Ishikawa (cell line): Measurements from ENCODE around the gene CPVL.

Experiments used
- CEBPB ChIP-seq: IDR thresholded peaks from 2 replicates; pipeline ENCODE4 v1.6.1; 2012
- CREB1 ChIP-seq: IDR thresholded peaks from 2 replicates; pipeline ENCODE4 v1.6.1; 2012; ENCODE audit warnings: low read depth
- EGR1 ChIP-seq: IDR thresholded peaks from 2 replicates; pipeline ENCODE4 v1.6.1; 2012
- EP300 ChIP-seq: IDR thresholded peaks from 2 replicates; pipeline ENCODE4 v1.6.1; 2012; ENCODE audit warnings: borderline replicate concordance
- FOXM1 ChIP-seq: IDR thresholded peaks from 2 replicates; pipeline ENCODE4 v1.6.1; 2012; ENCODE audit warnings: low read depth, borderline replicate concordance
- NFIC ChIP-seq: IDR thresholded peaks from 2 replicates; pipeline ENCODE4 v1.6.1; 2012
- RAD21 ChIP-seq: IDR thresholded peaks from 2 replicates; pipeline ENCODE4 v1.6.1; 2012; ENCODE audit warnings: low read depth
- TAF1 ChIP-seq: IDR thresholded peaks from 2 replicates; pipeline ENCODE4 v1.6.1; 2012; ENCODE audit warnings: low read depth, mild to moderate bottlenecking
- TCF12 ChIP-seq: IDR thresholded peaks from 2 replicates; pipeline ENCODE4 v1.6.1; 2012; ENCODE audit warnings: low read depth
- TEAD4 ChIP-seq: IDR thresholded peaks from 2 replicates; pipeline ENCODE4 v1.6.1; 2012
- YY1 ChIP-seq: IDR thresholded peaks from 2 replicates; pipeline ENCODE4 v1.6.1; 2012; ENCODE audit warnings: low read depth
- ZBTB7A ChIP-seq: IDR thresholded peaks from 2 replicates; pipeline ENCODE4 v1.6.1; 2012; ENCODE audit warnings: low read depth
- TF ChIP-seq, protein P1 (sequence below): IDR thresholded peaks from 2 replicates; pipeline ENCODE4 v1.6.1; 2012
- TF ChIP-seq, protein P2 (sequence below): IDR thresholded peaks from 2 replicates; pipeline ENCODE4 v1.6.1; 2012; ENCODE audit warnings: low read depth, mild to moderate bottlenecking
- TF ChIP-seq, protein P3 (sequence below): IDR thresholded peaks from 2 replicates; pipeline ENCODE4 v1.6.1; 2012

Gene CPVL

DNA sequence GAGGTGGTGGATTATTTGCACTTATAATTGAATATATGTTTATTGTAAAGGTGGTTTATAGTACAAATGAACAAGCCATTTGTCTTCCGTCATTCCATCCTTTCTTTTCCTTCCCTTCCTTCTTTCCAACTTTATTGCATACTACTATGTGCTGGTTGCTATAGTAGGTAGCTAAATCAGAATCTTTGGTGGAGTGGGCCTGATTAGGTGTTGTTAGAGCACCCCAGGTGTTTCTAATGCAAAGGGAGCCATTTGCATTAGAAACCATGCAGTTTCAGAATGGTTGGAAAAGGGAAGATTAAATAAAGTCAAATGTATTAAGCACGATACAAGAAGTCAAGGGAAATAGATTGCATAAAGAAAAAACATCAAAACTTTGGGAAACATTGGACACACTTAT, 99.4 kb downstream of the CPVL start:
- no peak for TF ChIP-seq TAF1
- no peak for TF ChIP-seq CREB1
- TF ChIP-seq TEAD4, result no peak
- no peak for TF ChIP-seq YY1
- TF ChIP-seq RAD21, result no peak
- no peak for TF ChIP-seq NFIC
- TF ChIP-seq CEBPB, result no peak
- no peak for TF ChIP-seq EP300
- no peak for TF ChIP-seq ZBTB7A
- no peak for TF ChIP-seq TCF12
- TF ChIP-seq EGR1, result no peak
- TF ChIP-seq, protein P1, sequence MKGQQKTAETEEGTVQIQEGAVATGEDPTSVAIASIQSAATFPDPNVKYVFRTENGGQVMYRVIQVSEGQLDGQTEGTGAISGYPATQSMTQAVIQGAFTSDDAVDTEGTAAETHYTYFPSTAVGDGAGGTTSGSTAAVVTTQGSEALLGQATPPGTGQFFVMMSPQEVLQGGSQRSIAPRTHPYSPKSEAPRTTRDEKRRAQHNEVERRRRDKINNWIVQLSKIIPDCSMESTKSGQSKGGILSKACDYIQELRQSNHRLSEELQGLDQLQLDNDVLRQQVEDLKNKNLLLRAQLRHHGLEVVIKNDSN, result no peak
- TF ChIP-seq FOXM1, result no peak

DNA sequence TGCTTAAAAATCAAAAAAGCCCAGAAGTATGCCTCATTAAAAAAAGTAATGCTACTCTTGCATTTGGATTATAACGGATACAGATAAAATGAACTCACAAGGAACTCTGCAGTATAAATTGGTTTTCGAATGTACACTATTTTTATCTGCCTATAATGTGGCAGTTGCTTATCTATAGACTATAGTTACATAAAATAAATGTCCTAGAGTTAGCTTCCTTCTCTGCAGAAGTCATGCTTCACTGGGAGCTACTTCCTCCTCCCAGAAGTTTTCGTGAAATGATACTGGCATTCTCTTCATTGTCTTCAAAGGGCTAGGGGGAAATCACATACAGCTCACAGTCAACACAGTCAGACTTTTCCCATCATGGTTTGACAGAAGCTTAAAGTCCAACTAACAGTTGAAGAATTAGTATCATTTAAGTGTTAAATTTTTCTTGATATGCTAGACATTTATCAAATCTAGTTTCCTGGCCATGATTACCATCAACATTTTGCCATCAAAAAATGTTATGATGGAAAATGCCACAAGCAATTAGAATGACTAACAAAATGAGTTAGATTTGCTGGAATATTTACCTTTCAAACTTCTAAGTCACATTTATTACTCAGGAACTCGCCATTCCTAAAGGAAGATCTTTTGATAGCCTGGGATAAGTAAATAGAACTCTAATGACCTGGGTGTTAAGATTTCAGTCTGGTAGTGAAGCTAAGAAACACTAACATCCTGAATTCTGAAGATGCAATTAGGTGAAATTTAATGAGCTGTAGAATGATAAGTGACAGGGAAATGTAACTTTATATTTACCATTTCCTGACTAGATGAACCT, 100.9 kb downstream of the CPVL start:
- no peak for TF ChIP-seq EP300

DNA sequence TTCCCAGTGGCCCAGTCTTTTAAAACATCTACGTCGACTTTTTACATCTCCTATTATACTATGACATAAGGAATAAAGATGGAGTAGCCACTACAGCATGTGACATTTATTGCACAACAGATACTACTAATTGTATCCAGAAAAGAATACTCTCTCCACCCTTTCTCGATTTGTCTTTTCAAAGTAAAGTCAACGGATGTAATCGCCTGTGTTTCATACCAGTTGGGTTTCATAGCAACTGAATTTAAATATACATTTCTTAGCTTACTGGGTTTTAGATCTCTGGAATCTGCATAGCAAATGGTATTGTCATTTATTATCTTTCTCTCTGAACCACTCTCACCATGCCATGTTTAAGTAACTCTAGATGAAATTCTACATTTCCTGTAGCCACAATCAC, 101.8 kb downstream of the CPVL start:
- TF ChIP-seq, protein P2, sequence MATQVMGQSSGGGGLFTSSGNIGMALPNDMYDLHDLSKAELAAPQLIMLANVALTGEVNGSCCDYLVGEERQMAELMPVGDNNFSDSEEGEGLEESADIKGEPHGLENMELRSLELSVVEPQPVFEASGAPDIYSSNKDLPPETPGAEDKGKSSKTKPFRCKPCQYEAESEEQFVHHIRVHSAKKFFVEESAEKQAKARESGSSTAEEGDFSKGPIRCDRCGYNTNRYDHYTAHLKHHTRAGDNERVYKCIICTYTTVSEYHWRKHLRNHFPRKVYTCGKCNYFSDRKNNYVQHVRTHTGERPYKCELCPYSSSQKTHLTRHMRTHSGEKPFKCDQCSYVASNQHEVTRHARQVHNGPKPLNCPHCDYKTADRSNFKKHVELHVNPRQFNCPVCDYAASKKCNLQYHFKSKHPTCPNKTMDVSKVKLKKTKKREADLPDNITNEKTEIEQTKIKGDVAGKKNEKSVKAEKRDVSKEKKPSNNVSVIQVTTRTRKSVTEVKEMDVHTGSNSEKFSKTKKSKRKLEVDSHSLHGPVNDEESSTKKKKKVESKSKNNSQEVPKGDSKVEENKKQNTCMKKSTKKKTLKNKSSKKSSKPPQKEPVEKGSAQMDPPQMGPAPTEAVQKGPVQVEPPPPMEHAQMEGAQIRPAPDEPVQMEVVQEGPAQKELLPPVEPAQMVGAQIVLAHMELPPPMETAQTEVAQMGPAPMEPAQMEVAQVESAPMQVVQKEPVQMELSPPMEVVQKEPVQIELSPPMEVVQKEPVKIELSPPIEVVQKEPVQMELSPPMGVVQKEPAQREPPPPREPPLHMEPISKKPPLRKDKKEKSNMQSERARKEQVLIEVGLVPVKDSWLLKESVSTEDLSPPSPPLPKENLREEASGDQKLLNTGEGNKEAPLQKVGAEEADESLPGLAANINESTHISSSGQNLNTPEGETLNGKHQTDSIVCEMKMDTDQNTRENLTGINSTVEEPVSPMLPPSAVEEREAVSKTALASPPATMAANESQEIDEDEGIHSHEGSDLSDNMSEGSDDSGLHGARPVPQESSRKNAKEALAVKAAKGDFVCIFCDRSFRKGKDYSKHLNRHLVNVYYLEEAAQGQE, result no peak
- TF ChIP-seq EGR1, result no peak
- TF ChIP-seq ZBTB7A, result no peak
- no peak for TF ChIP-seq TAF1
- TF ChIP-seq YY1, result no peak
- TF ChIP-seq NFIC, result no peak
- no peak for TF ChIP-seq TCF12
- TF ChIP-seq TEAD4, result no peak
- no peak for TF ChIP-seq EP300
- no peak for TF ChIP-seq CEBPB
- no peak for TF ChIP-seq RAD21
- TF ChIP-seq, protein P3, sequence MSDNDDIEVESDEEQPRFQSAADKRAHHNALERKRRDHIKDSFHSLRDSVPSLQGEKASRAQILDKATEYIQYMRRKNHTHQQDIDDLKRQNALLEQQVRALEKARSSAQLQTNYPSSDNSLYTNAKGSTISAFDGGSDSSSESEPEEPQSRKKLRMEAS, result no peak
- no peak for TF ChIP-seq FOXM1
- TF ChIP-seq, protein P1, result no peak
- TF ChIP-seq CREB1, result no peak

DNA sequence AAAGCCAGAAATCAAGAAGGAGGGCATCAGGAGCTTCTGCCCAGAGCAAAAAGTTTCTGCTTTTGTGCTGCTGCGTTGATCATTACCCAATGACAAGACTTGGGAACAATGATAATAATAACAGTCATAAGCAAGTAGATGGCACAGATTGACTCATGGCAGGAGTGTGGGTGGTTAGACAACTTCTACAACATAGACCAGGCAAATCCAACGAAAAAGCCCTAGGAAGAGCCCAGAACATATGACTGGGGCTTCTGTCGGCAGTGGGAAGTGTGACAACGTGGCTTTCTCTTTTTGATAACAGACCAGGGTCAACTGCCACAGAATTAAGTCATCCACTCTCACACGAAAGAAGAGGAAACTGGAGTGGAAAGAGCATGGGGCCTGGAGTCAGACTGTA, 102.8 kb downstream of the CPVL start:
- TF ChIP-seq TCF12, result no peak
- no peak for TF ChIP-seq TEAD4
- TF ChIP-seq RAD21, result no peak
- TF ChIP-seq TAF1, result no peak
- TF ChIP-seq, protein P1, result no peak
- TF ChIP-seq CEBPB, result no peak
- TF ChIP-seq YY1, result no peak
- TF ChIP-seq EGR1, result no peak
- TF ChIP-seq EP300, result no peak
- TF ChIP-seq NFIC, result no peak
- TF ChIP-seq, protein P2, result no peak
- no peak for TF ChIP-seq ZBTB7A
- TF ChIP-seq, protein P3, result no peak
- no peak for TF ChIP-seq FOXM1
- no peak for TF ChIP-seq CREB1

DNA sequence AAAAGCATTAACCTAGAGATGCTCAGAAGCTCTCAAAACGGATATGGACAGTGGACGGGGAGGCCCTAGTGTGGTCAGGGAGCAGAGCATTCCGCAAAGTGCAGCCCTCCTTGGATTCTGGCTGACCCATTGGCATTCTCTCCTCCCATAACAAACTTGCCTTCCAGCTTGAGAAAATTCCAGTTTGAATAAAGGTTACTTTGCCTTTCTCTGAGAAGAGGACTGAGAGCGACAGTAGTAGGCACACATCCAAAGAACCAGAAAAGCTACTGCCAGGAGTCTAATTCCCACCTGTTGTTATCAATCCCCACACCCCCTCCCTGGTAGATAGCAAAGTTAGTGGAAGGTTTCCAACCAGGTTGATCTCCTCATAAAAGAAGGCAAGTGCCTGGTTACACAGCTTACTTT, 103.5 kb downstream of the CPVL start:
- no peak for TF ChIP-seq FOXM1
- TF ChIP-seq, protein P1, result no peak
- TF ChIP-seq YY1, result no peak
- TF ChIP-seq CREB1, result no peak
- TF ChIP-seq TEAD4, result no peak
- TF ChIP-seq RAD21, result no peak
- no peak for TF ChIP-seq TAF1
- TF ChIP-seq EP300, result no peak
- TF ChIP-seq, protein P3, result no peak
